OCI-LY3 (cell line): Measurements from ENCODE around the gene NEUROG1.

Experiments used
- CTCF ChIP-seq: fragments of 200-600, 300-600 bp; sonication (generic); IDR thresholded peaks from 2 replicates; pipeline ENCODE4 v1.5.1; 2014; ENCODE audit warnings: antibody characterized with exemption, low read length, low read depth
- EZH2phosphoT487 ChIP-seq: fragments of 200-600 bp; shearing (Covaris generic); IDR thresholded peaks from 2 replicates; pipeline ENCODE4 v1.6.1; 2018; ENCODE audit warnings: antibody characterized with exemption, mixed run types, low read depth

DNA sequence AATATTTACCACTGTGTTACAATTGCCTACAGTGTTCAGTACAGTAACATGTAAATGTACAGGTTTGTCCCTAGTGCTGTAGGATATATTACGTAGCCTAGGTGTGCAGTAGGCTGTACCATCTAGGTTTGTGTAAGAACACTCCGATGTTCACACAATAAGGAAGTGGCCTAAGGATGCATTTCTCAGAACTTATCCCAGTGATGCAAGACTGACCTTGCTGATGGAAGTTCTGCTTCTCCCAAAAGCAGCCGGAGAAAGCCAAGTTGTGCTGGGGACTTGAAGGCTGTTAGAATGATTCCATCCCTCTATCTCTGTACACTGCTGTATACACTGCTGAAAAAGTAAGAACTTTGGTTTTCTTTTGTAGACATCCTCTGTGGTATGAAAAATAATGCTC lies 21.6 kb downstream of the NEUROG1 start:
- TF ChIP-seq CTCF (no peak), EZH2phosphoT487 (no peak)
